Measurements from ENCODE around the gene PTGS1.

PTGS1 gene

GRCh38 chr9:122348288-122348777 is 22.5 kb upstream of the PTGS1 start:
- Histone ChIP-seq H2AFZ (ENCODE audit: low read length) (peak overlapping the region; percentile 68), H3K4me3 (ENCODE audit: low read length, poor library complexity, severe bottlenecking) (peak overlapping the region; percentile 60), H3K79me2 (ENCODE audit: insufficient read depth, low read length) (no peaks in the 10 kb centered on the region), H3K9me3 (ENCODE audit: insufficient read depth, low read depth, low read length) (no peaks in the 10 kb centered on the region), H3K9ac (ENCODE audit: low read depth, low read length, poor library complexity, severe bottlenecking) (peak overlapping the region; percentile 54), H3F3A (ENCODE audit: low read depth) (no peaks in the 10 kb centered on the region), H3K4me2 (ENCODE audit: low read depth, low read length, poor library complexity, severe bottlenecking) (peak overlapping the region; percentile 62), H3K9me2 (replicated peaks; ENCODE audit: low read depth, low read length) (no peaks in the 10 kb centered on the region), H3K4me1 (ENCODE audit: insufficient read depth, low read length, poor library complexity, severe bottlenecking) (peaks cover 19% of the 10 kb centered on the region), H4K20me1 (ENCODE audit: insufficient read depth, low read length, poor library complexity, severe bottlenecking) (no peaks in the 10 kb centered on the region), H3K27me3 (ENCODE audit: insufficient read depth, low read length, poor library complexity, severe bottlenecking) (no peaks in the 10 kb centered on the region), H3K36me3 (ENCODE audit: insufficient read depth, low read length) (no peaks in the 10 kb centered on the region)
- no peak for TF ChIP-seq EZH2phosphoT487 (IDR thresholded peaks at IDR 0.05; ENCODE audit: borderline replicate concordance)
- TF ChIP-seq, protein P1, sequence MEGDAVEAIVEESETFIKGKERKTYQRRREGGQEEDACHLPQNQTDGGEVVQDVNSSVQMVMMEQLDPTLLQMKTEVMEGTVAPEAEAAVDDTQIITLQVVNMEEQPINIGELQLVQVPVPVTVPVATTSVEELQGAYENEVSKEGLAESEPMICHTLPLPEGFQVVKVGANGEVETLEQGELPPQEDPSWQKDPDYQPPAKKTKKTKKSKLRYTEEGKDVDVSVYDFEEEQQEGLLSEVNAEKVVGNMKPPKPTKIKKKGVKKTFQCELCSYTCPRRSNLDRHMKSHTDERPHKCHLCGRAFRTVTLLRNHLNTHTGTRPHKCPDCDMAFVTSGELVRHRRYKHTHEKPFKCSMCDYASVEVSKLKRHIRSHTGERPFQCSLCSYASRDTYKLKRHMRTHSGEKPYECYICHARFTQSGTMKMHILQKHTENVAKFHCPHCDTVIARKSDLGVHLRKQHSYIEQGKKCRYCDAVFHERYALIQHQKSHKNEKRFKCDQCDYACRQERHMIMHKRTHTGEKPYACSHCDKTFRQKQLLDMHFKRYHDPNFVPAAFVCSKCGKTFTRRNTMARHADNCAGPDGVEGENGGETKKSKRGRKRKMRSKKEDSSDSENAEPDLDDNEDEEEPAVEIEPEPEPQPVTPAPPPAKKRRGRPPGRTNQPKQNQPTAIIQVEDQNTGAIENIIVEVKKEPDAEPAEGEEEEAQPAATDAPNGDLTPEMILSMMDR (conservative IDR thresholded peaks at IDR 0.05; ENCODE audit: low read length) = no peak

DNA sequence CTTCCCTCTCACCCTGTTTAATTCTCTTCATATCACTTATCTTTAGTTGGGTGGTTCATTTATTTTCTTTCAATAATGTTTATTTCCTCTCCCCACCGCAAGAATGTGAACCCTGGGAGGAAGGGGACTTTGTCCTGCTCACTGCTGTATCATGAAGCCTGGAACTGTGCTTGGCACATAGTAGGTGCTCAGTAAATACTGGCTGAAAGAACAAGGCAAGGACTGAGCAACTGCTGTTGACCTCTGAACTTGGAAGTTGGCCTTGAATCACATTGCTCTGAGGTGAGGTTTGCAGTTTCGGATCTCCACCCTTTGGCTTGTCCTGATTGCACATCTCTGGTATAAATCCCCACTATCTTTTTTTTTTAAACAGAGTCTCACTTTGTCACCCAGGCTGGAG is 22.0 kb upstream of the PTGS1 start:
- no peaks in the 10 kb centered on the region for H3F3A ChIP-seq (ENCODE audit: low read depth)
- H2AFZ ChIP-seq (ENCODE audit: low read length) = peak overlapping the region; percentile 68; the same call in 1 of the 2 replicates
- TF ChIP-seq, protein P1 (conservative IDR thresholded peaks at IDR 0.05; ENCODE audit: low read length) = no peak
- no peak for TF ChIP-seq EZH2phosphoT487 (IDR thresholded peaks at IDR 0.05; ENCODE audit: borderline replicate concordance)
- no peaks in the 10 kb centered on the region for H3K79me2 ChIP-seq (ENCODE audit: insufficient read depth, low read length)
- H3K9me3 ChIP-seq (ENCODE audit: insufficient read depth, low read depth, low read length) = no peaks in the 10 kb centered on the region
- peak overlapping the region; percentile 62 for H3K4me2 ChIP-seq (ENCODE audit: low read depth, low read length, poor library complexity, severe bottlenecking)
- H4K20me1 ChIP-seq (ENCODE audit: insufficient read depth, low read length, poor library complexity, severe bottlenecking) = no peaks in the 10 kb centered on the region
- H3K27me3 ChIP-seq (ENCODE audit: insufficient read depth, low read length, poor library complexity, severe bottlenecking) = no peaks in the 10 kb centered on the region
- H3K9ac ChIP-seq (ENCODE audit: low read depth, low read length, poor library complexity, severe bottlenecking) = peak overlapping the region; percentile 54
- no peak overlapping the region for H3K4me3 ChIP-seq (ENCODE audit: low read length, poor library complexity, severe bottlenecking)
- peaks cover 19% of the 10 kb centered on the region for H3K4me1 ChIP-seq (ENCODE audit: insufficient read depth, low read length, poor library complexity, severe bottlenecking)
- H3K9me2 ChIP-seq (replicated peaks; ENCODE audit: low read depth, low read length) = no peaks in the 10 kb centered on the region
- no peaks in the 10 kb centered on the region for H3K36me3 ChIP-seq (ENCODE audit: insufficient read depth, low read length)

DNA sequence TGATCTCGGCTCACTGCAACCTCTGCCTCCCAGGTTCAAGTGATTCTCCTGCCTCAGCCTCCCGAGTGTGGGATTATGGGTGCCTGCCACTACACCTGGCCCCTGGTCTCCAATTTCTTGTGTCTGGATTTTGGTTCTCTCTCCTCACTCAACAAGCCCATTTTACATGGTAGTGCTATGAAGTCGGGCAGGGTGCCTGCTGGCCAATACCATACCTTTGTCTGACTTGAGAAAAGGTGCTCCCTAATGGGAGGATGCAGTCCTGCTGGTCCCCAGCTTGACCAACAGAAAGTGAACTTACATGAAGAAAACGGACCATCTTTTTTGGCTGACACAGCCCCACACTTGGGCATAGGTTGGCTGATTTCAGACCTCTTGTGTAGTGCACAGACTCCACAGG is 21.6 kb upstream of the PTGS1 start:
- TF ChIP-seq EZH2phosphoT487 (IDR thresholded peaks at IDR 0.05; ENCODE audit: borderline replicate concordance) = no peak
- TF ChIP-seq, protein P1 (conservative IDR thresholded peaks at IDR 0.05; ENCODE audit: low read length) = no peak
- H3K4me1 ChIP-seq (ENCODE audit: insufficient read depth, low read length, poor library complexity, severe bottlenecking) = peaks cover 19% of the 10 kb centered on the region
- H2AFZ ChIP-seq (ENCODE audit: low read length) = 0 out of 2 replicates have a peak overlapping the region, but pooled peaks have one; percentile 3
- no peak overlapping the region for H3K4me2 ChIP-seq (ENCODE audit: low read depth, low read length, poor library complexity, severe bottlenecking)
- no peaks in the 10 kb centered on the region for H3K79me2 ChIP-seq (ENCODE audit: insufficient read depth, low read length)
- H3K9me3 ChIP-seq (ENCODE audit: insufficient read depth, low read depth, low read length) = no peaks in the 10 kb centered on the region
- H4K20me1 ChIP-seq (ENCODE audit: insufficient read depth, low read length, poor library complexity, severe bottlenecking) = no peaks in the 10 kb centered on the region
- no peaks in the 10 kb centered on the region for H3K9me2 ChIP-seq (replicated peaks; ENCODE audit: low read depth, low read length)
- no peaks in the 10 kb centered on the region for H3K36me3 ChIP-seq (ENCODE audit: insufficient read depth, low read length)
- no peaks in the 10 kb centered on the region for H3F3A ChIP-seq (ENCODE audit: low read depth)
- H3K9ac ChIP-seq (ENCODE audit: low read depth, low read length, poor library complexity, severe bottlenecking) = no peak overlapping the region
- no peaks in the 10 kb centered on the region for H3K27me3 ChIP-seq (ENCODE audit: insufficient read depth, low read length, poor library complexity, severe bottlenecking)
- H3K4me3 ChIP-seq (ENCODE audit: low read length, poor library complexity, severe bottlenecking) = no peak overlapping the region

All from Loucy (cell line).